Measurements from ENCODE around the gene DIDO1.
"Not testable (repeated sequence)": the region's sequence is repeated elsewhere in the genome, so short reads cannot be mapped to it uniquely, and the experiment has no call there.

Gene DIDO1

DNA sequence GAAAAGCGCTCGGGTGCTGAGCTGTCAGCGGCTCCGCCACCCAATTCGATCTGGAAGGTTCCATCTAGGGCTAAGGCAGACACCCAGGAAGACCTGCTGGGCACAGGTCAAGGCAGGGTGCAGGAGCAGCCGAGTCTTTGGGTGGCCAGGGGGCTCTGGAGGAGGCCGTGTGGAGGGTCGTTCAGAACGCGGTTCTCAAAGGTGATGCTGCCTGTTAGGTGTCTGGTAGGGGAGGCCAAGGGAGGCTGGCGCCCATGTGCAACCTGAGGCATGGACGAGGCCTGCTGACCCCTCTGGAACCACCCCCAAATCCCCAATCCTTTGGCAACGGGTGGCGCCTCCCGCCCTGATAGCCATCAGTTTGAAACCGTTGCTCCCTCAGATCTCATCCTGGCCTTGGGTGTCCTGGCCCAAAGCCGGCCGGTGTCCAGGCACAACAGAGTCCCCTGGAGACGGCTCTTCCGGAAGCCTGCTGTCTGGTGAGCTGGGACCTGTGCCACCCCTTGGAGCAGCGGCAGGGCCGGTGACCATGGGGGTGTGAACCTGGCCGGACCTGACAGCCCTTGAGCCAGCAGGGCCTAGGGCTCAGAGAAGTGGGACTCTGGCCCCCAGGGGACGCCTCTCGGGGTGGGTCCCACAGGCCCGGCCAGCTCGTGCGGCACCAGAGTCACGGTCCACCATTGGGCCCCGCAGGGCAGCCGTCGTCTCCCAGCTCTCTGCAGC lies 36.7 kb upstream of the DIDO1 start:
- in situ Hi-C loops (cut with MboI; ENCODE audit: low sequenced_read_pairs) = no loop called here

DNA sequence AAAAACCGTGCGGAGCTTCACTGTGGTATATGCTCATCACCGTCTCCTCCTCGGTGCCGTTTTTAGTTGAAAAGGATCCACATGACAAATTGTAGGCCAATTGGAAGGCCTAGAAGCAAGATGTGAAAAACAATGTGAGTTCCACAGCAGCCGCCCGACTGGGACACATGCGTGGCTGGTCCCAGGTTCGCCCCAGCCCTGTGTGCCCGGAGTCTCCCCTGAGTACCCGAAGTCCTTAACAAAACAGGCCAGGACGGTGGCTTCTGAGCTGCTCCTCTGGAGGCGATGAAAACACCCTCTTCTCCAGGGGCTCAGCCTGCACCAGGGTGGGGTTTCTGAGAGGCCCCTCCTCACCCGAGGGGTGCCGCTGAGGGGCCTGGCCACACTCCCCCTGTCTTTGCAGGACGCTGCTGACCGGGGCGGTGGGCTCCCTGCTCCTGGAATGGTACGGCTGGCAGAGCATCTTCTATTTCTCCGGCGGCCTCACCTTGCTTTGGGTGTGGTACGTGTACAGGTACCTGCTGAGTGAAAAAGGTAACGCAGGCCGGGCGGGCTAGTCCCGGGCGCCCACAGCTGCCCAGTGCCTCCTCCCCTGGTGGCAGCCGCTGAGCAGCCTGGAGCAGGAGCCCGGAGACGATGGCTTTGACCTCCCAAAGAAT lies 36.0 kb upstream of the DIDO1 start:
- in situ Hi-C loops (cut with MboI; ENCODE audit: low sequenced_read_pairs) = no loop called here

DNA sequence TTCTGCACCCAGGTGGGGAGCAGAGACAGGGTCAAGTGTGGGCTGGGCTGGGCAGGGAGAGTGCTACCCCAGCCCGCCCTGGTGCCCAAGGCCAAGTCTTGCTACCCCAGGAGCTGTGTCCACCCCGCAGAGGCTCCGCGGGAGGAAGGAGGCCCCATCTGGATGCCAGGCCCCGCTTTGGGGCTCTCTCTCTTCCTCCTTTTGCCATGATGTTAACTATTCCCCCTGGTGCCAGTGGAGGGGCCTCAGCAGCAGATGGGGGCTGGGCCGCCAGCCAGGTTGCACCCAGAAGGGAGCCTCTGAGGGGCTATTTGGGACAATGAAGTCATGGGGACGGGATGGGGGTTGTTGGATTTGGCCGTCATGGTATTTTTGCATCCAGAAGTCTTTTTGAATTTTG lies 35.5 kb upstream of the DIDO1 start:
- in situ Hi-C loops (cut with MboI; ENCODE audit: low sequenced_read_pairs) = no loop called here

DNA sequence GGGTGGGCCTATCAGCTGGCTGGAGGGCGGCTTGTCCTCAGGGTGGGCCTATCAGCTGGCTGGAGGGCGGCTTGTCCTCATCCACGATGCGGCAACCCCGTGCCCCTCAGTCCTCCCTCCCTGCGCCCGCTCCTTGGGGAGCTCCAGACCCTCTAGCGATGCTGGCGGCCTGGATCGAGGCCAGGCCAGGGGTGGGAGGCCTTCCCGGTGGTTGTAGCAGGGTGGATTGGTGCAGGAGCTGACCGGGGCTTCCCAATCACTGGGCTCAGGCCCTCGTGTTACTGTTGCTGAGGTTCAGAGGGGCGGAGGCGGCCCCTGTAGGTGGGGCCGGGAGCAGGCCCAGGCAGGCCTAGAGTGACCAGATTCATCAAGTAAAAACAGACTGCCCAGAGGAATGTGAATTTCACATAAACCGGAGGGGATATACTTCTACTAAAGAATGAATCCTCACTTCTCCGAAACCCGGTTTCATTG lies 35.0 kb upstream of the DIDO1 start:
- in situ Hi-C loops (cut with MboI; ENCODE audit: low sequenced_read_pairs) = no loop called here

DNA sequence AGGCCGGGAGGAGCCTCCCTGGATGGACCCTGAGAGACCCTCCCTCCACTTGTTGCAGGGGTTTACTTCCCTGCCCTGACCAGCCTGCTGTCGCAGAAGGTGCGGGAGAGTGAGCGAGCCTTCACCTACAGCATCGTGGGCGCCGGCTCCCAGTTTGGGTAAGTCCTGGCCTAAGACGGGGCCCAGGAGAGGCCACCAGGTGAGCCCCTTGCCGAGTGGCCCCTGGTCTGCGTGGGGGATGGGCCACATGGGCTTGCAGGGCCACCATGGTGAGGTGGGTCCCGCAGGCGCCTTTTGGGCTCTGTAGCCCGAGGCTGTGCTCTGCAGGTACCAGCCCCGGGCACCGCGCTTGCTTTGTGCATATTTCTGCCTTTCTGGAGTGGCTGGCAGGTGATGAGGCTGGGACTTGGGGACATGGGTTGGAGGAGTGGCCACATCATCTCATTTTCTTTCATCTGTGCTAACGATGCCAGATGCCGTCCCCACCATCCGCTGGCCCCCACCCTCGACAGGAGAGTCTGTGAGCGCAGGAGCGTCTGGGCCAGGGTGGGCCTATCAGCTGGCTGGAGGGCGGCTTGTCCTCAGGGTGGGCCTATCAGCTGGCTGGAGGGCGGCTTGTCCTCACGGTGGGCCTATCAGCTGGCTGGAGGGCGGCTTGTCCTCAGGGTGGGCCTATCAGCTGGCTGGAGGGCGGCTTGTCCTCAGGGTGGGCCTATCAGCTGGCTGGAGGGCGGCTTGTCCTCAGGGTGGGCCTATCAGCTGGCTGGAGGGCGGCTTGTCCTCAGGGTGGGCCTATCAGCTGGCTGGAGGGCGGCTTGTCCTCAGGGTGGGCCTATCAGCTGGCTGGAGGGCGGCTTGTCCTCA lies 34.4 kb upstream of the DIDO1 start:
- in situ Hi-C loops (cut with MboI; ENCODE audit: low sequenced_read_pairs) = not testable (repeated sequence)

DNA sequence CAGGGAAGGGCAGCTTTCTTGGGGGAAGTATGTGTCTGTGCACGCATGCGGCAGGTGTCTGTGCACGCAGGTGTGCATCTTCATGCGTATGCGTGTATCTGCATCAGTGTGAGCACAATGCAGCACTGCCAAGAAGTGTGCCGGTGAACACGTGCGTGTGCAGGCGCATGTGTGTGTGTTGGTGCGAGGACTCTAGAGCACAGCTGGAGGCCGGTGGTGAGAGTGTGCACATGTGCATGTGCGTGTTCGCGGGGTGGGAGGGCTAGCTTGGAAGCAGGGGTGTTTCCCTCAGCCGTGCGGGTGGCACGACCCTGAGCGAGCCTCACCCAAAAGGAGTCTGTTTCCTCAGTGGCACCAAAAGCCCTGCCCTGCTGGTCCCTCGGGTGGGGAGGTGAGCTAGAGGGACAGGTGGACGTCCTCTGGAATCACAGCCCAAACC lies 33.7 kb upstream of the DIDO1 start:
- in situ Hi-C loops (cut with MboI; ENCODE audit: low sequenced_read_pairs) = no loop called here

DNA sequence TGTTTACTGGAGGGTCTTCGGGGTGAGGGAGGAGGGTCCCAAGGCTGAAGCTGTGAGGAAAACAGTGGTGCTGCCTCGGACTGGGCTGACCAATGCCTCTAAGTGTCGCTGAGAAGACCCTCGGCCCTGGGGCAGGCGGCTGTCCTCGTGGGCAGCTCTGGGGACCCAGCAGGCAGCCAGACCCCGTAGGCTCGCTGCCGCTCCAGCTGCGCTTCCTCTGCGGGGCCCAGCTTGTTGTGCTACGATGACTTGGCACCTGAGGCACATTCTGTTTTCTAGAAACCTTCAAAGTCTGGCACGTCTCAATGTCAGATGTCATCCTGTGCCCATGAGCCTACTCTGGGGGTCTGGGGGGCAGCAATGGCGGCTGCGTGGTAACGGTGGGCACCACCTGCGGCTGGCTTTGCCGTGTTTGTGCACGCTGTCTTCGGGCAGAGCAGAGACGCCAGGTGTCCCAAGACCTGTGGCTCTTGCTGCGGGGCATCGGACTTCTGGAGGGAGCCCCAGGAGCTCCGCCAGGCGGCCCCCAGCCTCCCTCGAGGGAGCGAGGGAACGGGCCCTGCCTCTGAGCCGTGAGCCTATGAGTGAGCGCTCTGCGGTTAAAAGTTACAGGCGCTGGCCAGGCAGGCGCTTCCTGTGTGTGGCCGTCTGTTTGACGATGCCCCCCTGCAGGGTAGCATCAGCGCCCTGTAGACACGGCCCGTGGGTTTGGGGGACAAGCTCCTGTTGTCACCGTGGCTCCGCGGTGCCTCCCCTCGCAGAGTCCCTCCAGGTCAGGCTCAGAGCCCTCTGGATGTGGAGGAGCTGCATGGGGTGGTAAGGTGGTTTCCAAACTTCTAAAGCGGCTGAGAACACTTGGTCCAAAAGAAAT lies 33.0 kb upstream of the DIDO1 start:
- in situ Hi-C loops (cut with MboI; ENCODE audit: low sequenced_read_pairs) = no loop called here

DNA sequence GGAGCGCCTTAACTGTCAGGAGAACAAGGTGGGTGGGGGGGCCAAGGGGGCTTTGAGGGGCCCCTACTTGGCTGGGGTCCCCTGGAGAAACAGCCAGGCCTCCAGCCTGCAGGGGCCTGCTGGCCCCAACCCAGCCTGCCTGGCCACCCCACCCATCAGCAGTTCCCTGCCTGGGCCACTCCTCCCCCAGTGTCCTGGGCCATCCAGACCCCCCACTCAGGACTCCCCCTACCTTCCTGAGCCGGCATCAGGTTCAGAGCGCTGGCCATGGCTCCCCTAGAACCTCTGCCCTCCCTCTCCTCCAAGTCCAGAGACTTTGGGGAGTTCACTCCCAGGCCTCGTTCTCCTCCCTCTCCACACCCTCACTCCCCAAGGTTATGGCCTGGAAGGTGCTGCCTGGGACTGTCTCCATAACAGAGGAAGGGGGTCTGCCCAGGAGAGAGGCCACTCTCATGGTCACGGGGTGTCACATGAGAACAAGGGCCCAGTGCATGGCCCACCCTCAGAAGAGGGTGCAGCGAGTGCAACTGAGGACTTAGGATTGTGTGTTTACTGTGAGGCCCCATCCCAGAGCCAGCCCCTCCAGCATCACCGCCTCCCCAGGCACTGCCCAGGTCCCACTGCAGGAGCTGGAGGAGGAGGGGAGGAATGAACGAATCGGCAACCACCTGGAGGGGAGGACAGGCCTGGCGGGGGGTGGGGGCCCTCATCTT lies 32.2 kb upstream of the DIDO1 start:
- in situ Hi-C loops (cut with MboI; ENCODE audit: low sequenced_read_pairs) = no loop called here

DNA sequence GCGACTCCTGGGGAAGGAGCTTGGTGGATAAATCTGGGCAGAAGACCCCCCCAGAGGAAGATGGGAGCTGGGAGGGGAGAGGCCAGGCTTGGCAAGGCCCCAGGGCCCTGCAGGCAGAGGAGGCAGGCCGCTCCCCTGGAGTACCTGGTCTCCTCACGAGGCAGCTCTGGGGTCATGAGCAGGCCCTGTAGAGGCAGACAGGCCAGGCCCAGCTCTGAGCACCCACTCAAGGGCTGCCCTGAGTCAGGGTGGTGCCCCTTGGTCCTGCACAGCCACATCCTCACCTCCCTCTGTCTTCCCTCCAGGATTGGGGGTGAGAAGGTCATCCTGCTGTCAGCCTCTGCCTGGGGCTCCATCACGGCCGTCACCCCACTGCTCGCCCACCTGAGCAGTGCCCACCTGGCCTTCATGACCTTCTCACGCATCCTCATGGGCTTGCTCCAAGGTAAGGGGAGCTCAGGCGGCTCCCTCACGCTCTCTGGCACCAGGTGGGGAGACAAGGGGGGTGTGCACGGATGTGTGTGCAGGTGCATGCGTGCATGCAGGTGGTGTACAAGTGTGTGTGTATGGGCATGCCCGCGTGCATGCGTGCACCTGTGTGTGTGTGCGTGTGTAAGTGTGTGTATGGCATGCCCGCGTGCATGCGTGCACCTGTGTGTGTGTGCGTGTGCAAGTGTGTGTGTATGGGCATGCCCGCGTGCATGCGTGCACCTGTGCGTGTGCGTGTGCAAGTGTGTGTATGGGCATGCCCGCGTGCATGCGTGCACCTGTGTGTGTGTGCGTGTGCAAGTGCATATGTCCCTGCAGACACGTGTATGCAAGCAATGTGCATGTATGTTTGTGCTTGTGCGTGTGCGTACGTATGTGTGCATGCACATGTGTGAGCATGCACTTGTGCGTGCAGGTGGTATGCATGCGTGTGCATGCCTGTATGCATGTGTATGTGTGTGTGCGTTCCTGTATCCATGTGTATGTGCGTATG lies 31.1 kb upstream of the DIDO1 start:
- in situ Hi-C loops (cut with MboI; ENCODE audit: low sequenced_read_pairs) = no loop called here

DNA sequence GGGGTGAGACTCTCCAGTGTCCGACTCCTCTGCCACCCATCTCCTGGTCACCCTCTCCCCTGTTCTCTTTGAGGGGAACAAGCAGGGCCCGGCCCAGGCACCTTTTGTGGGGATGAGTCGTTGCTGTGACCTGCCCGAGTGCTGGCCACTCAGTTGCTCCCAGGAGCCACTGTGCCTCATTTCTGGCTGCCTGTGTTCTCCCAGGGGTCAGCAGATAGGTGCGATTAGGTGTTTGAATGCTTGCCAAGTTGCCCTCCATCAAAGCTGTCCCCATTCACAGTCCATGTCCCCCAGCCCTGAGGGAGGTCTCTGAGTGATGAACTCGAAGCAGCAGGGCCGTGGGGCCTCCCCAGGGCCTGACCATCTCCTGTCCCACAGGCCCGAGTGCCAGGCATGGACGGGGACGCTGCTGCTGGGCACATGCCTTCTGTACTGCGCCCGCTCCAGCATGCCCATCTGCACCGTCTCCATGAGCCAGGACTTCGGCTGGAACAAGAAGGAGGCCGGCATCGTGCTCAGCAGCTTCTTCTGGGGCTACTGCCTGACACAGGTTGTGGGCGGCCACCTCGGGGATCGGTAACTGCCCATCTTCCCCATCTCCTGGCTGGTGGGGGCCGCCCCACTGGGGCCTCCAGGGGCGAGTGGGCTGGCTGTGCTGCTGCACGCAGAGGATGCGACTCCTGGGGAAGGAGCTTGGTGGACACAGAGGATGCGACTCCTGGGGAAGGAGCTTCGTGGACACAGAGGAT lies 30.3 kb upstream of the DIDO1 start:
- in situ Hi-C loops (cut with MboI; ENCODE audit: low sequenced_read_pairs) = no loop called here

DNA sequence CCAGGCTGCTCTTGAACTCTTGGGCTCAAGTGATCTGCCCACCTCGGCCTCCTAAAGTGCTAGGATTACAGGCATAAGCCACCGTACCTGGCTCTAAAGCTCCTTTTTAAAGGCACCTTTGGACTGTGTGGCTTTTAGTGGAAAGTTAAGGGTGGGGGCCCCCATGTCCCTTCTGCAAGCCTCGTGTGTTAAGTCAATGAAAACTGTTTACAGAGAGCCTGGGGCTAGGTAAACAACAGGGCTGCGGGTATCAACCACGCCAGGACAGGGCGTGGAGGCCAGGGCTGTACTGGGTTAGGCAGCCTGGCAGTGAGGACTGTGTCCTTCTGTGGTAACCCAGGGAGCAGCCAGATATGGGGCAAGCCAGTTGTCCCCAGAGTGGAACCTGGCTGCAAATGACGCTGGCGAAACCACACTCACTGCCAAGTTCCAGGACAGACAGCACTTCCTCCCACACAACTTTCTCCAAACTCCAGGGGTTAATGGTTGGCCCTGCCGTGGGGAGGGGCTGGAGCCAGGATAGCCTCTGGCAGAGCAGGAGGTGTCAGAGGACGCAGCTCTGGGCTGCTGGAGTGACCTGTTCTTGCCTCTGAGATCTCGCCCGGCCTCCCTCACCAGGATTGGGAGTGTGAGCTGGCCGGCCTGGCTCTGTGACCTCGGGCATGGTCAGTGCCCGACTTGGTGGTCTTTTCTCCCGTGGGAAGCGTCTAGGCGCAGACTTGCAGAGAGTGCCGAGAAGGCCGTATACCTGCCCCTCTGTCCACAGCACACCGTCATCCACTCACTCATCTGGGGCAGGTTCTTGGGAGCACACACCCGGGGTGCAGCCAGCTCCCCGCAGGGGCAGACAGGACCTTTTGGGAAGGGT lies 29.4 kb upstream of the DIDO1 start:
- in situ Hi-C loops (cut with MboI; ENCODE audit: low sequenced_read_pairs) = no loop called here

DNA sequence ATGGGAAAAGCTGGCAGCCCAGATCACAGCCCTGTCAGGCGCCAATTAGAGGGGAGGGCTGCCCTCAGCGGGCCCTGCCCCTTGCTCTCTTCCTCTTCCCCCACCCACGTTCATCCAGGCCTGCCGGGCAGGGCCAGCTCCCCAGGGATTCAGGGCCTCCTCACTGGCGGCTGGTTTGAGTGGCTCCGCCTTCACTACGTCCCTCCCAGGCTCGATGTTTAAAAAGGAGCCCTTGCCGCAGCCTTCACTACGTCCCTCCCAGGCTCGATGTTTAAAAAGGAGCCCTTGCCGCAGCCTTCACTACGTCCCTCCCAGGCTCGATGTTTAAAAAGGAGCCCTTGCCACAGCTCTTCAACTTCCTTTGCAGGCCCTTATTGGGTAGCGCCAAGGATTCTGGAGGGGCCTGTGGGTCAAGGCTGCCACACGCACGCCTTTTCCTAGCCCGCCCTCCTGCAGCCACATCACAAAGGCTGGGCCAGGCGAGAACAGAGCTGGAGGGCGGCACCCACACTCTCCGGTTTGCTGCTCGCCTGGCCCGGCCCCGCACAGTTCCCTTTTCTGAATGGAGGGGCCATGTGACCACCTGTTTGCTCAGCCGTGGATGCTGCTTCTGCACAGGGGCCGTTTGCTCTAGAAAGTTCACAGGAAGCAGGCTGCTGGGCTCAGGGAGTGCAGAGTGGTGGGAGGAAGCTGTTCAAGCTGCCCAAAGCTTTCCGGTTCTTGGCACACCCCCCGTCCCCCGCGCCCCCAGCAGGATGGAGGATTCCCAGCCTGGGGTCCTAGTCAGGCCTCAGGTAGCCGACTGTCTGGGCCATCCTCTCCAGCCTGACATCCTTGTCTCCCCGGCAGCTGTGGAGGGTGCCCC lies 27.8 kb upstream of the DIDO1 start:
- in situ Hi-C loops (cut with MboI; ENCODE audit: low sequenced_read_pairs) = no loop called here

DNA sequence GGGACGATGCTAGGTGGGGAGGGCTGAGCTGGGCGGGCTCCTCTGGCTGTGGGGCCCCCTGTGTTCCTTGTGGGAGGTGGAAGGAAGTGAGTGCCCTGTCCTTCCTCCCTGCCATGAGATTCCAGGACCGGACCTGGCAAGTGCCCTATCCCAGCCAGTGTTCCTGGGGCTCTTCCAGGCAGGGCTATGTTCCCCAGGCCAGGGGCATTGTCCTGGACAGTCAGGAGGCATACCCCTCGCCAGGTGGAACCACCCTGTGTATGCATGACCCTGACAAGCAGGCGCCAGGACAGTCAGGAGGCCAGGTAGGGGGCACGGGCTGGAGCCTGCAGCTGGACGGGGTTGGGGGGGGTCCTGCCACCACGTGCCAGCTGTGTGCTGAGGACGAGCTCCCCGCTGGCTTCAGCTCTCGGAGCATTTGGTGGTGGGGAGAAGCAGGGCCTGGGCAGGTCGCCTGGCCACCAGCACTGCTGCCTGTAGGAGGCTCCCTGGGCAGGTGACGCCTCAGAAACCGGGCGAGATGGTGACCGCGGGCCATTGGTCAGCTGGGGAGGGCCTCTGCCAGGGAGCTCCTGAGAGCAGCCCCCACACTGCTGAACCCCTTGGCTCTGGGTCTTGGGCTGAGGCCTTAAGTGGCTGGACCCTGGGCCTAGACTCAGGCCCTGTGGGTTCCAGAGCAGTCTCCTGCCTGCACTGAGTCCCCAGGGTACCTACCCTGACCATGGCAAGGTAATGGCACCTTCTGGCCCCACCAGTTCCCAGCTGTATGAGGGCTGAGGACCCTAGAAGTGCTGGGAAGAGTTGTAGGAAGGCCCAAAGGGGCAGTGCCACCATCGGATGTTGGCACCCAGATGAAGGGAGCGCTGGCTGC lies 26.9 kb upstream of the DIDO1 start:
- in situ Hi-C loops (cut with MboI; ENCODE audit: low sequenced_read_pairs) = no loop called here

DNA sequence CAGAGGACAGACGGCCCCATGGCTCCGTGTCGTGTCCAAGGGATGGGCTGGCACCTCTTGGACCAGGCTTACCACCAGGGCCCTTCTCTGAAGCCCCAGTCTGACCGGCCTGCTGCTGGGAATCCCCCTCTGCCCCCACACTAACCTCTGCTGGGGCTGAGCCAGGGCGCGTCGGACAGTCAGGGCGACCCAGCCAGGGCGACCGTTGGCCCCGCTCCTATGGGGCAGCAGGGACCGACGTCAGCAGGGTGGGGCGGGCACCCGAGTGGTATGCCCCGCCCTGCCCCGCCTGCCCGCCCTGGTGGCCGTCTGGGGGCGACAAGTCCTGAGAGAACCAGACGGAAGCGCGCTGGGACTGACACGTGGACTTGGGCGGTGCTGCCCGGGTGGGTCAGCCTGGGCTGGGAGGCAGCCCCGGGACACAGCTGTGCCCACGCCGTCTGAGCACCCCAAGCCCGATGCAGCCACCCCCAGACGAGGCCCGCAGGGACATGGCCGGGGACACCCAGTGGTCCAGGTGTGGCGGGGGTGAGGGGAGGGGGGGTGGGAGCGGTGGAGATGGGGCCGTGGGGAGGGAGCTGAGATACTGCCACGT lies 26.2 kb upstream of the DIDO1 start, which contains the start of gene SLC17A9:
Gene SLC17A9, plus strand, starts transcription at position 337 of the 595 bp plus-strand sequence. Its CDS starts 122 bp downstream, at position 459.
- in situ Hi-C loops (cut with MboI; ENCODE audit: low sequenced_read_pairs) = no loop called here

DNA sequence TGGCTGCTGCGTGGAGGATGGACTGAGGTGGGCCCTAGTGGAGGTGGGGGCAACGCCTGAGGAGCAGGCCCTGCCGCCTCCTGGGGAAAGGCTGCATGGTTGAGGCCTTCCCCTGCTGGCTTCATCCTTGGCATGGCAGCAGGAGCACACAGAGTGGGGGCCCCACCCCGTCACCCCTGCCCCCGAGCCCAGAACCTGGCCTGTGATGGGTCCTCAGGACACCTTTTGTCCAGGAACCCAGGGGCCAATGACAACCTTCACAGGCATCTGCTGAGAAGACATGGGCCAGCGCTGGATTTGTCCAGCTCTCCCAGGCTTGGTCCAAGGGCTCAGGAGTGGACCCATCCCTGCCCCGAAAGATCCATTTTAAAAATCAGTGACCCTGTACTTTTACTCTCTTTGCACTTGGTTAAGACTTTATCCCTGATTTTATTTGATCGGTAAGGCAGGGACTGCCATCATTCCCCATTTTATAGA lies 25.6 kb upstream of the DIDO1 start:
- in situ Hi-C loops (cut with MboI; ENCODE audit: low sequenced_read_pairs) = no loop called here
